HG02610 (cell line): ENCODE results near the gene OR5V1.
"Not testable (repeated sequence)": the region's sequence is repeated elsewhere in the genome, so short reads cannot be mapped to it uniquely, and the experiment has no call there.

Source experiments
- ATAC-seq: cut with Tn5 transposase; IDR thresholded peaks from one replicate; pipeline ENCODE4 v1.9.1; 2021; ENCODE audit warnings: mild to moderate bottlenecking, moderate library complexity; ENCODE audit not compliant: unreplicated experiment

OR5V1 gene

DNA sequence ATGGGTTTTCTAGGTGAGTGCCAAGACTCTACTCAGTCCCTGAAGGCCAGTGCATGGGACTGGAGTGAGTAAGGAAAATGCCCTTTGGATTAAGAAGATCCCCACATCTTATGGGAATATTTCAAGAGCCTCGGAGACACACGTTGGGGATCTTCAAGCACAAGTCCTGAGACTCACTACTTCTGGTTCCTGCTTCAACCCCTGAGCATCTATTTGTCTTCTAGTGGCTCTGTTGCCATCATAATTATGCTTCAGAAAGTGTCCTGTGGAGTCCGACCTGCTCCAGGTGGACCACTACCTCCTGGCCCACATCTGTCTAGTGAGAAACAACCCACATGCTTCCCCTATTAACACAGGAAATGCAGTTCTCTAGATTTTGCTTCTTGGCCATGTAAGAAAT lies at the start of gene OR5V1:
Gene OR5V1 (minus strand): TSS at position 101 of the 400 bp plus-strand sequence. CDS start 12,670 bp downstream, outside the sequence.
- no peak for ATAC-seq

DNA sequence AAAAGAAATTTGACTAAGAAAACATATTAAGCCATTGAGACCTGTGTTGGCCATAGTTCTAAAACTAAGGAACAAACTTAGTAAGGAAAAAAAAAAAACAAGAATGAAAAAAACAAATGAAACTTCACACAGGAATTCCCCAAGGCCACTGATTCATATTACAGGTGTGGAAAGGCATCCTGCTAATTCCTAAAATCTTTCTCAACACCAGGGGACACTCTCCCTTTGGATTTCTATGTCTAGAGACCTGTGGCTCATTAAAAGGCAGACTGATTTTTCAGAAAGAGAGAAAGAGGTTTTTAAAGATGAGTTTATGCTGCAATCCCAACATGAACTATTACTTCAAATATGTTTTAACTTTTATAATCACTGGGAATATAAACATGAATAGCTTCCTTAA lies 45.9 kb upstream of the OR5V1 start, which contains the start of gene OR12D1:
Gene OR12D1 (plus strand): TSS at position 341 of the 400 bp plus-strand sequence.
- no peak for ATAC-seq

DNA sequence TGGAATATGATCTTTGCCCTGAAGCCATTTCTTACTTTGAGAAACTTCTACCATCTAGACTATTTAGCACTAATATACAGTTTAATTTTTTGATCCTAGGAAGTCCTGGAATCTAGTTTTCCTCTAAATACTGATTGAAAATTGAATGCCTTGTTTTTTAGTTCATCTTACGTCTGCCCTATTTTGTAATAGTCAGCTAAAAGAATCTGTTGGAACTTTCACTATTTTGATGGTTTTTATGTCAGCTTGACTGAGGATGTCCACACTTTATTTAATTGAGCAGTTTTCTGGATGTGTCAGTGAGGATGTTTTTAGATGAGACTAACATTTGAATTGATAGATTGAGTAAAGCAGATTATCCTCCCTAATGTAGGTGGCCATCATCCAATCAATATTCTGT lies 35.1 kb upstream of the OR5V1 start:
- no peak for ATAC-seq

DNA sequence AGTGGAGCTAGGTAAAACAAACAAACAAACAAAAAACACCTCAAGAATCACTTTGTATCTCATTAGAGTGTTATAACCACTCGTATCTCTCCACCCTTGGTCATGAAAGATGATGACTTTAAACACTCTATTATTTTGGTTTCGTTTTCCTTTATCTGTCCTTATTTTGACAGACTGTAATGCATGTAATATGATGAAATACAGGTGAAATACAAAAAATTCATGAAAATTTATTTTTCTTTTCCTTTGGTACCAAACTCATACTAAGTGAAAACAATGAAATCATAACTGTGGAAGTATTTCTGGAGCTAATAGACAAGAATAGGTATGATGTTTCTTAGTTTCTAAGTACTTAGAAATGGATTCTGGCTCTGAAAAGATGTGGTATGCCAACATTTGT lies 30.9 kb upstream of the OR5V1 start:
- ATAC-seq = no peak

DNA sequence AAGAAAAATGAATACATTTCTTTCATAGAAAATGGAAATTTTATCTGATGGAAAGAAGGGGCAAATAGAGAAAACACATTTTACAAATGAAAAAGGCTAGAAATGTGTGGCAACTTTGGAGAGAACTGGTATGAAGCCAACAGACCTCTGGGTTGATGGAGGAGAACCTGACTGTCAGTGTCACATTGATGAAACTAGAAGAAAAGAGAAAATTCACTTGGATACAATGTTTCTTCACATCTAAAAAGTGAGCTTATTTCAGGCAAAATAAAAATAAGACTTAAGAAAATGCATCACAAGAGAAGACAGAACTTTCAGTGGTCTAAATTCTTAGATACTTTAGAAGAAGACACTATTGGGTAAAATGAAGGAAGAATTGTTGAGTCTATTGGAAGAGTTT lies 26.7 kb upstream of the OR5V1 start, which contains the start of gene OR12D2:
Gene OR12D2 (plus strand): TSS at position 301 of the 400 bp plus-strand sequence. CDS start 1,069 bp downstream, outside the sequence.
- ATAC-seq = no peak

DNA sequence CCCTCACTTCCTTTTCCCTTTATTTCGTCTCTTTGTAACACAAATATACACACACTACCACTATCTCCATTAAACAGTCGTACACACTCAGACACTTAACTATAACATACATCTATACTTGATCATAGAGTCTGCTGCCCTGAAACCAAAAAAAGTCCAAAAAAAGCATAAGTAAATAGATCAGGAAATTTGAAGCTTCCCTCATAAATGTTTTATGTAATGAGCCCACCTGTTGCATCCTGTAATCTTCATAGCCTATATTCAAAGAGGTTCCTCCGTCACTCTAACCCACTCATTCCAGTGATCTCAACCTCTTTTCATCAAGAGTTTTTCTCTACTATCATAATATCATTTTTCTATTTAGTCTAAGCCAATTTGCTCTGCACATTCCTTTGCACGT lies 19.9 kb upstream of the OR5V1 start:
- no peak for ATAC-seq

DNA sequence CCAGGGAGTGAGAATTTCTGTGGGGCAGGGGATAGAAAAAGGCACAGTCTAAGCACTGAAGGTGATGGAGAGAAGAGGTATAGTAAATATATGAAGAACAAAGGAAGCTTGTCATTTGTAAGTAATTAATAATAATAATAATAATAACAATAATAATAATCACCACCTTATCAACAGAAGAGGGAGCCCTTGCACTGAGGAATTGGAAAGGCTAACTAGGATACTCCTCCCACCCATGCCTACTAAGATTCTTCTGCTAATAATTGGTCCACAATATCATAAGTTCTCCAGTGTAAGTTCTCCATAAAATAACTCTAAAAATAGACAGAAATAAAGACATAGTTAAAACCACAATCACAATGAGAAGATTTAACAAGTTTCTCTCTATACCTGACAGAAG lies 7.3 kb upstream of the OR5V1 start:
- ATAC-seq = no peak

DNA sequence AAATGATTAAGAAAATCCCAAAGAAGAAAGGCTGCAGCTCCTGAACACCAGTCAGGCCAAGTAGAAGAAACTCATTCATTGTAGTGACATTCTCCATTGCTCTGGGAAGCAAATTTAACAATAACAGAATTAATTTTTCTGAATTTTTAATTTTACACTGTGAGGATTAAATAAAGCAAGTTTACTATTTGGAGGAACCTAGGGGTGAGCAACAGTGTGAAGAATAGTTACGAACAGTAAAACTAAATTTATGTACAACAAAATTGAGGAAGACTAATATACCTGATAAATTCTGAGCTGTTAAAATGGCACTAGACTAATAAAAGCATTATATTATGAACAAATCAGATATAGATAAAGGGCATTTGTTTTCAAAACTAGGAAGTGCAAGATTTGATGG lies 6.5 kb upstream of the OR5V1 start, which contains the start of gene OR12D3:
Gene OR12D3 (minus strand): TSS at position 101 of the 400 bp plus-strand sequence. CDS start 4 bp downstream, at position 97.
- no peak for ATAC-seq

DNA sequence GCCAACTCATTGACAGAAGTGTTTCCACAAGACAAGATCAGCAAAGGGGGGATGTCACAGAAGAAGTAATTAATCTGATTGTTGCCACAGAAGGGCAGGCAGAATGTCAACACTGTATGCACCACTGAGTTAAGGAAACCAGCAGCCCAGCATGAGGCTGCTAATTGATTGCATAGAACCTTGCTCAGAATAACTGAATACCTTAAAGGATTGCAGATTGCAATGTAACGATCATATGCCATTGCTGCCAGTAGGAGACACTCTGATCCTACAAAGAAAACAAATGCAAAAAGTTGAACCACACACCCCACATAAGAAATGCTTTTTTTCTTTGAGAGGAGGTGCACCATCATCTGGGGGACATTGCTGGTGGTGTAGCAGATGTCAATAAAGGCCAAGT lies 13.1 kb downstream of the OR5V1 start:
- no peak for ATAC-seq

DNA sequence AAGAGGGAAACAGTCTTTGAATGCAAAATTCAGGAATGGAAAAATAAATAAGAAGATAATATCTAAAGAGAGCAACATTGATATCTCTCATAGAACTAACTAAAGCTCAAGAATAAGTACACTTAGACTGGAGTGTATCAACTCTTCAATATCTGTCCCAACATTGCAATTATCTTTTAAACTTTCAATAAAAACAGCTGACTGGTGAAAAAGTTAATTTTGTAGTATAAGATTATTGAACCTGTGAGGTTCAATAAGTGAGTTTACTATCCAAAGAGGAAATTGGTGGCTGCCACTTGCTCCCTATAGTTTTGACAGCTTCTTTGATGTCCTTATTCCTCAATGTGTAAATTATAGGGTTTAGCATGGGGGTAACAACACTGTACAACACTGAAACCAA lies 13.7 kb downstream of the OR5V1 start:
- ATAC-seq = no peak

DNA sequence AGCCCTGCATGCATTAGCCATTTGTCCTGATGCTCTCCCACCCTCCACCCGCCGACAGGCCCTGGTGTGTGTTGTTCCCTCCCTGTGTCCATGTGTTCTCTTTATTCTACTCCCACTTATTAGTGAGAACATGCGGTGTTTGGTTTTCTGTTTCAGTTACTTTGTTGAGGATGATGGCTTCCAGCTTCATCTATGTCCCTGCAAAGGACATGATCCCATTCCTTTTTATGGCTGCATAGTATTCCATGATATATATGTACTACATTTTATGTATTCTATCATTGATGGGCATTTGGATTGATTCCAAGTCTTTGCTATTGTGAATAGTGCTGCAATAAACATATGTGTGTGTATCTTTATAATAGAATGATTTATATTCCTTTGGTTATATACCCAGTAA lies 19.3 kb downstream of the OR5V1 start:
- not testable (repeated sequence) for ATAC-seq

DNA sequence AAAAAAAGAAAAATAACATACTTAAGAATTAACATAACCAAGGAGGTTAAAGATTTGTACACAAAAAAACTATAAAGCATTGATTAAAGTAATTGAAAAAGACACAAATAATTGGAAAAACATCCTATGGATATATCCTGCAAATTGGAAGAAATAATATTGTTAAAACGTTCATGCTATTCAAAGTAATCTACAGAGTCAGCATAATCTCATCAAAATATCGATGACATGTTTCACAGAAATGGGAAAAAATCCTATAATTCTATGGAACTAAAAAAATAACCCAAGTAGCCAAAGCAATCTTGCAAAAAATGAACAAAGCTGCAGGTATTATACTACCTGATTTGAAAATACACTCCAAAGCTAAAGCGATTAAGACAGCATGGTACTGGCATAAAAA lies 23.3 kb downstream of the OR5V1 start:
- ATAC-seq = no peak

DNA sequence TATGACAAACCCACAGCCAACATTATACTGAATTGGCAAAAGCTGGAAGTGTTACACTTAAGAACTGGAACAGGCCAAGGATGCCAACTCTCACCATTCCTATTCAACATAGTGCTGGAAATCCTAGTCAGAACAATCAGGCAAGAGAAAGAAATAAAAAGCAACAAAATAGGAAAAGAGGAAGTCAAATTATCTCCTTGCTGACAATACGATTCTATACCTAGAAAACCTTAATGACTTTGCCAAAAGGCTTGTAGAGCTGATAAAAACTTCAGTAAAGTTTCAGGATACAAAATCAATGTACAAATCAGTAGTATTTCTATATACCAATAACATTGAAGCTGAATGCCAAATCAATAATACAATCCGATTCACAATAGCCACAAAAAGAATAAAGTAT lies 32.4 kb downstream of the OR5V1 start:
- no peak for ATAC-seq

DNA sequence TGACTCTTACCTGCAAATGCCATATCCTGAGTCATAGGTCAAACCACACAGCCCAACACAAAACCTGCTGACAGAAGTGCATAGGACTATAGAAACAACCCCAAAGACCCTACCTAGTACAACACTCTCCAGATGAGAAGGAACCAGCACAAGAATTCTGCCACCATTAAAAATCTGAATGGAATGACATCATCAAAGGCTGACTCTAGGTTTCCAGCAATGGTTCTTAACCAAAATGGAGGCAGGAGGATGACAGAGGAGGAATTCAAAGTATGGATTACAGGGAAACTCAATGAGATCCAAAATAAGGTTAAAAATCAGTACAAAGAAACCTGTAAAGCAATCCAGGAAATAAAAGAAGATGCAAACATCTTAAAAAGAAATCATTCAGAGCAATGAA lies 36.0 kb downstream of the OR5V1 start:
- ATAC-seq = no peak

DNA sequence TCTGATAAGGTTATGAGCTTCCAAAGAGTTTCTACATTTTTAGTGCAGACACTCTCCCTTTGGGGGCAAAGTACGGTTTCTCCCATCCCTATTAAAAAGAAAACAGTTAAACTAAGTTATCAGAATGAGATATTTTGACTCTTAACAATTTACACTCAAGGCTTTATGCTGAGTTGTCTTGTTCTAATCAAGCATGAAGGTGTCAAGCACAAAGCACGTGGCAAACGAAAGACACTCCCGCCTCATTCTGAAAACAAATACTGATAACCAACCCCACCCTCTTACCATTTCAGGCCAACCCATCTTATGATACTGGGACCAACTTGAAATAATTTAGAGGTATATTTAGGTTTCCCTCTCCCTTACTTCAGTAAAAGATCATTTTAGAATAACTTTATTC lies 42.9 kb downstream of the OR5V1 start:
- no peak for ATAC-seq

DNA sequence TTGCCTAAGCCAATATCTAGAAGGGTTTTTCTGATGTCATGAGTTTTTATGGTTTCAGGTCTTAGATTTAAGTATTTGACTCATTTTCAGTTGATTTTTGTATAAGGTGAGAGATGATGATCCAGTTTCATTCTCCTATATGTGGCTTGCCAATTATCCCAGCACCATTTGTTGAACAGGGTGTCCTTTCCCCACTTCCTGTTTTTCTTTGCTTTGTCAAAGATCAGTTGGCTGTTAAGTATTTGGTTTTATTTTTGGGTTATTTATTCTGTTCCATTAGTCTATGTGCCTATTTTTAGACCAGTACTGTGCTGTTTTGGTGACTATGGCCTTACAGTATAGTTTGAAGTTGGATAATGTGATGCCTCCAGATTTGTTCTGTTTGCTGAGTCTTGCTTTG lies 45.3 kb downstream of the OR5V1 start:
- not testable (repeated sequence) for ATAC-seq

DNA sequence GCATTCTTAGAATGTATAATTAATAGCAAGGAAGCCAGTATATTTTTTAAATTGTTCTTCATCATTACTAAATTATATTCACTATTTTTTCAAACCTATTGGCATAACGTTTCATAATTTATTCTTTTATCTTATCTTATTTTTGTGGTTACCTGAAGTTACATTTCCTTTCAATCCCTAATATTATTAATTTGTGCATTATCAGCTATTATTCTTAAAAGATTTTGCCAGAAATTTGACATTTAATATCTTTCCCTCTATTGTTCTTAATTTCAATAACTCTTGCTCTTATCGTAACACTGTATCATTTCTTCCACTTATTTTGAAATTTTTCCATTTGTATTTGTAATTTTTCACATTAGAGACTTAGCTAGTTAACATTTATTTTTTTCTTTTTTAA lies 48.7 kb downstream of the OR5V1 start:
- ATAC-seq = no peak
